HS-27A (cell line): ENCODE data around the gene ZSCAN20.

Source experiments
- DNase-seq: peaks from one replicate; pipeline ENCODE4 v3.0.0-alpha.2; 2012; ENCODE audit warnings: low read depth, missing footprints

The ZSCAN20 gene

GRCh38 chr1:33535334-33535733 lies 62.9 kb downstream of the ZSCAN20 start:
- DNase-seq: no peak

- no peak for DNase-seq
These were observed 65.4 kb downstream of the ZSCAN20 start for GRCh38 chr1:33537885-33538284.

- DNase-seq: no peak
These were observed 69.5 kb downstream of the ZSCAN20 start for GRCh38 chr1:33541966-33542365.
